Measurements from ENCODE around the gene GALNT17. TPM values are rescaled to one million over a fixed set of nuclear protein-coding genes. Genes with fewer than 3 reads are reported as not detected.
"Not testable (repeated sequence)": the region's sequence is repeated elsewhere in the genome, so short reads cannot be mapped to it uniquely, and the experiment has no call there.

GALNT17 gene
- total RNA-seq, 2 experiments from 2014 or later: not detected

- Mint-ChIP-seq H3K36me3 (ENCODE audit: low read depth) (no peaks in the 10 kb centered on the region), H3K4me1 (no peaks in the 10 kb centered on the region), H3K27me3 (no peaks in the 10 kb centered on the region), H3K9me3 (peaks cover 24% of the 10 kb centered on the region), H3K27ac (no peak overlapping the region), H3K4me3 (no peak overlapping the region)
- DNase-seq: no peak
- CTCF ChIA-PET: no interaction called here
- POLR2A ChIA-PET: no interaction called here
Measured at GRCh38 chr7:71186535-71187057, 54.7 kb downstream of the GALNT17 start.

GRCh38 chr7:71191771-71192170, 59.8 kb downstream of the GALNT17 start:
- DNase-seq: no peak
- H3K4me1 Mint-ChIP-seq: no peaks in the 10 kb centered on the region
- H3K27me3 Mint-ChIP-seq: no peaks in the 10 kb centered on the region
- H3K4me3 Mint-ChIP-seq: no peak overlapping the region
- peaks cover 16% of the 10 kb centered on the region for H3K9me3 Mint-ChIP-seq
- CTCF ChIA-PET: no interaction called here
- H3K36me3 Mint-ChIP-seq (ENCODE audit: low read depth): no peaks in the 10 kb centered on the region
- no peak overlapping the region for H3K27ac Mint-ChIP-seq
- POLR2A ChIA-PET: no interaction called here

- Mint-ChIP-seq H3K27ac (no peak overlapping the region), H3K4me3 (no peak overlapping the region), H3K4me1 (no peaks in the 10 kb centered on the region), H3K9me3 (peaks cover 17% of the 10 kb centered on the region), H3K27me3 (no peaks in the 10 kb centered on the region), H3K36me3 (ENCODE audit: low read depth) (no peaks in the 10 kb centered on the region)
- ChIA-PET POLR2A (no interaction called here), CTCF (no interaction called here)
- DNase-seq: no peak
Measured at GRCh38 chr7:71193099-71193810, 61.3 kb downstream of the GALNT17 start.

GRCh38 chr7:71198391-71198790, 66.4 kb downstream of the GALNT17 start:
- POLR2A ChIA-PET: no interaction called here
- Mint-ChIP-seq H3K36me3 (ENCODE audit: low read depth) (no peaks in the 10 kb centered on the region), H3K27ac (no peak overlapping the region), H3K4me1 (no peaks in the 10 kb centered on the region), H3K27me3 (no peaks in the 10 kb centered on the region), H3K9me3 (peaks cover 16% of the 10 kb centered on the region), H3K4me3 (no peak overlapping the region)
- DNase-seq: no peak
- CTCF ChIA-PET: no interaction called here

GRCh38 chr7:71198887-71199286, 66.9 kb downstream of the GALNT17 start:
- no peak for DNase-seq
- Mint-ChIP-seq H3K4me3 (no peak overlapping the region), H3K27ac (no peak overlapping the region), H3K36me3 (ENCODE audit: low read depth) (no peaks in the 10 kb centered on the region), H3K4me1 (no peaks in the 10 kb centered on the region), H3K9me3 (peaks cover 16% of the 10 kb centered on the region), H3K27me3 (no peaks in the 10 kb centered on the region)
- ChIA-PET CTCF (no interaction called here), POLR2A (no interaction called here)

- no peak overlapping the region for H3K27ac Mint-ChIP-seq
- H3K27me3 Mint-ChIP-seq: no peaks in the 10 kb centered on the region
- ChIA-PET CTCF (no interaction called here), POLR2A (no interaction called here)
- H3K36me3 Mint-ChIP-seq (ENCODE audit: low read depth): no peaks in the 10 kb centered on the region
- H3K4me3 Mint-ChIP-seq: no peak overlapping the region
- H3K4me1 Mint-ChIP-seq: no peaks in the 10 kb centered on the region
- peaks cover 14% of the 10 kb centered on the region for H3K9me3 Mint-ChIP-seq
- DNase-seq: no peak
Measured at GRCh38 chr7:71206184-71206583, 74.2 kb downstream of the GALNT17 start.

- CTCF ChIA-PET: no interaction called here
Measured at GRCh38 chr7:71208881-71209280, 76.9 kb downstream of the GALNT17 start.

GRCh38 chr7:71209484-71209883, 77.5 kb downstream of the GALNT17 start:
- POLR2A ChIA-PET; CTCF ChIA-PET; H3K27me3 Mint-ChIP-seq; DNase-seq; H3K4me1 Mint-ChIP-seq; H3K4me3 Mint-ChIP-seq; H3K36me3 Mint-ChIP-seq (ENCODE audit: low read depth); H3K27ac Mint-ChIP-seq: not testable (repeated sequence)
- H3K9me3 Mint-ChIP-seq: peaks cover 11% of the 10 kb centered on the region

More at GRCh38 chr7:71208881-71209280, 76.9 kb downstream of the GALNT17 start:
- Mint-ChIP-seq H3K27me3 (no peaks in the 10 kb centered on the region), H3K4me1 (no peaks in the 10 kb centered on the region), H3K27ac (no peak overlapping the region), H3K9me3 (peaks cover 15% of the 10 kb centered on the region), H3K36me3 (ENCODE audit: low read depth) (no peaks in the 10 kb centered on the region), H3K4me3 (no peak overlapping the region)
- POLR2A ChIA-PET: no interaction called here
- no peak for DNase-seq

- CTCF ChIA-PET: no interaction called here
- no peaks in the 10 kb centered on the region for H3K4me1 Mint-ChIP-seq
- H3K27ac Mint-ChIP-seq: no peak overlapping the region
- POLR2A ChIA-PET: no interaction called here
- no peak overlapping the region for H3K4me3 Mint-ChIP-seq
- no peaks in the 10 kb centered on the region for H3K36me3 Mint-ChIP-seq (ENCODE audit: low read depth)
- H3K9me3 Mint-ChIP-seq: peaks cover 13% of the 10 kb centered on the region
- no peaks in the 10 kb centered on the region for H3K27me3 Mint-ChIP-seq
- DNase-seq: no peak
Measured at GRCh38 chr7:71210220-71210619, 78.3 kb downstream of the GALNT17 start.

GRCh38 chr7:71212433-71212832, 80.5 kb downstream of the GALNT17 start:
- H3K9me3 Mint-ChIP-seq; POLR2A ChIA-PET; DNase-seq; H3K27ac Mint-ChIP-seq; CTCF ChIA-PET; H3K27me3 Mint-ChIP-seq; H3K36me3 Mint-ChIP-seq (ENCODE audit: low read depth); H3K4me3 Mint-ChIP-seq; H3K4me1 Mint-ChIP-seq: not testable (repeated sequence)

- Mint-ChIP-seq H3K9me3 (peaks cover 18% of the 10 kb centered on the region), H3K4me3 (no peak overlapping the region), H3K27me3 (no peaks in the 10 kb centered on the region), H3K27ac (no peak overlapping the region), H3K4me1 (no peaks in the 10 kb centered on the region), H3K36me3 (ENCODE audit: low read depth) (no peaks in the 10 kb centered on the region)
- POLR2A ChIA-PET: no interaction called here
- DNase-seq: no peak
- CTCF ChIA-PET: no interaction called here
Measured at GRCh38 chr7:71216211-71216610, 84.3 kb downstream of the GALNT17 start.

- POLR2A ChIA-PET: no interaction called here
- Mint-ChIP-seq H3K9me3 (peaks cover 19% of the 10 kb centered on the region), H3K36me3 (ENCODE audit: low read depth) (no peaks in the 10 kb centered on the region), H3K4me1 (no peaks in the 10 kb centered on the region), H3K27me3 (no peaks in the 10 kb centered on the region), H3K27ac (no peak overlapping the region), H3K4me3 (no peak overlapping the region)
- CTCF ChIA-PET: no interaction called here
- DNase-seq: no peak
Measured at GRCh38 chr7:71220210-71220695, 88.3 kb downstream of the GALNT17 start.

GRCh38 chr7:71221049-71221448, 89.1 kb downstream of the GALNT17 start:
- no peaks in the 10 kb centered on the region for H3K36me3 Mint-ChIP-seq (ENCODE audit: low read depth)
- H3K27me3 Mint-ChIP-seq: no peaks in the 10 kb centered on the region
- ChIA-PET POLR2A (no interaction called here), CTCF (no interaction called here)
- peaks cover 22% of the 10 kb centered on the region for H3K9me3 Mint-ChIP-seq
- DNase-seq: no peak
- H3K27ac Mint-ChIP-seq: no peak overlapping the region
- H3K4me3 Mint-ChIP-seq: no peak overlapping the region
- H3K4me1 Mint-ChIP-seq: no peaks in the 10 kb centered on the region

GRCh38 chr7:71221549-71221948, 89.6 kb downstream of the GALNT17 start:
- CTCF ChIA-PET: no interaction called here
- Mint-ChIP-seq H3K9me3 (peaks cover 22% of the 10 kb centered on the region), H3K4me3 (no peak overlapping the region), H3K27ac (no peak overlapping the region), H3K4me1 (no peaks in the 10 kb centered on the region), H3K36me3 (ENCODE audit: low read depth) (no peaks in the 10 kb centered on the region), H3K27me3 (no peaks in the 10 kb centered on the region)
- DNase-seq: no peak
- POLR2A ChIA-PET: no interaction called here

Measured in activated CD4-positive, alpha-beta memory T cell treated with anti-CD3 and anti-CD28 coated beads, Interleukin-2, amount 10 ng/mL, durations not matched to agents 7 days and 5 days (primary cell).